HL-60 (cell line): ENCODE measurements around the gene CAMSAP2.

Experiments
- DNase-seq, 2 experiments: peaks; one replicate each; pipeline ENCODE4 v3.0.0-alpha.2; 2010 to 2020; ENCODE audit warnings: low read depth in 1 of 2, low spot score in 1 of 2
- H3K27ac ChIP-seq: fragments of 250-450 bp; sonication (Bioruptor Pico); replicated peaks from 2 replicates; pipeline ENCODE4 v1.5.1; 2020; ENCODE audit warnings: mild to moderate bottlenecking, moderate library complexity
- H3K27me3 ChIP-seq: fragments of 250-450 bp; sonication (Bioruptor Pico); 2 replicates; pipeline ENCODE4 v1.5.1; 2021; ENCODE audit warnings: mild to moderate bottlenecking, moderate library complexity; ENCODE audit not compliant: insufficient read depth, poor library complexity, severe bottlenecking
- H3K4me3 ChIP-seq: replicated peaks from 2 replicates; pipeline ENCODE4 v1.5.1; 2011; ENCODE audit warnings: mild to moderate bottlenecking, control low read depth, low read length; ENCODE audit not compliant: insufficient read depth
- GABPA ChIP-seq: IDR thresholded peaks from 2 replicates; pipeline ENCODE4 v1.6.1; 2012; ENCODE audit warnings: low read depth
- POLR2AphosphoS5 ChIP-seq: IDR thresholded peaks from 2 replicates; pipeline ENCODE4 v1.6.1; 2012; ENCODE audit warnings: low read depth
- SPI1 ChIP-seq: IDR thresholded peaks from 2 replicates; pipeline ENCODE4 v1.6.1; 2012; ENCODE audit warnings: low read depth, mild to moderate bottlenecking, borderline replicate concordance
- TF ChIP-seq, protein P1 (sequence below): IDR thresholded peaks from one replicate; pipeline ENCODE4 v1.5.1; 2011; ENCODE audit warnings: low read length, control low read depth, inconsistent platforms; ENCODE audit not compliant: insufficient read depth
- TF ChIP-seq, protein P2 (sequence below): IDR thresholded peaks from 2 replicates; pipeline ENCODE4 v1.6.1; 2012; ENCODE audit warnings: low read depth; ENCODE audit not compliant: insufficient replicate concordance

Gene CAMSAP2

DNA sequence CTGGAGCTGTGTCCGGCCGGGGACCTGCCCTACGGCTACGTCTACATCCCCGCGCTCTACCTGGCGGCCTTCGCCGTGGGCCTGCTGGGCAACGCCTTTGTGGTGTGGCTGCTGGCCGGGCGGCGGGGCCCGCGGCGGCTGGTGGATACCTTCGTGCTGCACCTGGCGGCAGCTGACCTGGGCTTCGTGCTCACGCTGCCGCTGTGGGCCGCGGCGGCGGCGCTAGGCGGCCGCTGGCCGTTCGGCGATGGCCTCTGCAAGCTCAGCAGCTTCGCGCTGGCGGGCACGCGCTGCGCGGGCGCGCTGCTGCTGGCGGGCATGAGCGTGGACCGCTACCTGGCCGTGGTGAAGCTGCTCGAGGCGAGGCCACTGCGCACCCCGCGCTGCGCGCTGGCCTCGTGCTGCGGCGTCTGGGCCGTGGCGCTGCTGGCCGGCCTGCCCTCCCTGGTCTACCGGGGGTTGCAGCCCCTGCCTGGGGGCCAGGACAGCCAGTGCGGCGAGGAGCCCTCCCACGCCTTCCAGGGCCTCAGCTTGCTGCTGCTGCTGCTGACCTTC lies 134.5 kb downstream of the CAMSAP2 start:
- no peaks in the 10 kb centered on the region for H3K27me3 ChIP-seq
- TF ChIP-seq, protein P1, sequence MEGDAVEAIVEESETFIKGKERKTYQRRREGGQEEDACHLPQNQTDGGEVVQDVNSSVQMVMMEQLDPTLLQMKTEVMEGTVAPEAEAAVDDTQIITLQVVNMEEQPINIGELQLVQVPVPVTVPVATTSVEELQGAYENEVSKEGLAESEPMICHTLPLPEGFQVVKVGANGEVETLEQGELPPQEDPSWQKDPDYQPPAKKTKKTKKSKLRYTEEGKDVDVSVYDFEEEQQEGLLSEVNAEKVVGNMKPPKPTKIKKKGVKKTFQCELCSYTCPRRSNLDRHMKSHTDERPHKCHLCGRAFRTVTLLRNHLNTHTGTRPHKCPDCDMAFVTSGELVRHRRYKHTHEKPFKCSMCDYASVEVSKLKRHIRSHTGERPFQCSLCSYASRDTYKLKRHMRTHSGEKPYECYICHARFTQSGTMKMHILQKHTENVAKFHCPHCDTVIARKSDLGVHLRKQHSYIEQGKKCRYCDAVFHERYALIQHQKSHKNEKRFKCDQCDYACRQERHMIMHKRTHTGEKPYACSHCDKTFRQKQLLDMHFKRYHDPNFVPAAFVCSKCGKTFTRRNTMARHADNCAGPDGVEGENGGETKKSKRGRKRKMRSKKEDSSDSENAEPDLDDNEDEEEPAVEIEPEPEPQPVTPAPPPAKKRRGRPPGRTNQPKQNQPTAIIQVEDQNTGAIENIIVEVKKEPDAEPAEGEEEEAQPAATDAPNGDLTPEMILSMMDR: no peak
- TF ChIP-seq SPI1: no peak
- no peak overlapping the region for H3K27ac ChIP-seq
- H3K4me3 ChIP-seq: no peak overlapping the region
- no peak for DNase-seq

DNA sequence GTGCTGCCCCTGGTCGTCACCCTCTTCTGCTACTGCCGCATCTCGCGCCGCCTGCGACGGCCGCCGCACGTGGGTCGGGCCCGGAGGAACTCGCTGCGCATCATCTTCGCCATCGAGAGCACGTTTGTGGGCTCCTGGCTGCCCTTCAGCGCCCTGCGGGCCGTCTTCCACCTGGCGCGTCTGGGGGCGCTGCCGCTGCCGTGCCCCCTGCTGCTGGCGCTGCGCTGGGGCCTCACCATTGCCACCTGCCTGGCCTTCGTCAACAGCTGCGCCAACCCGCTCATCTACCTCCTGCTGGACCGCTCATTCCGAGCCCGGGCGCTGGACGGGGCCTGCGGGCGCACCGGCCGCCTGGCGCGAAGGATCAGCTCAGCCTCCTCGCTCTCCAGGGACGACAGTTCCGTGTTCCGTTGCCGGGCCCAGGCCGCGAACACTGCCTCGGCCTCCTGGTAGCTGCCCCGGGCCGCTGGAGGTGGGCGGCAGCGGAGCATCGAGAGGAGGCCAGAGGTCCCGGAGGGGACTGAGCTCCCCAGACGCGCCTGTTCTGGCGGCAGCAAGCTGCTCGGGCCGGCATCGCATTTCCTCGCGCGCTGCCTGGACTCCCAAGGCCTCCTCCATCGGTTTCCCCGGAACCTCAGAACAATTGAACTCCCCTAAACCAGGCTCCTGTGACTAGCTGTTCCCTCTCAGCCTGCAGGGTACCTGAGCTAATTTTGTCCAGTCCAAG lies 135.1 kb downstream of the CAMSAP2 start:
- no peak overlapping the region for H3K27ac ChIP-seq
- no peak overlapping the region for H3K4me3 ChIP-seq
- DNase-seq: no peak
- H3K27me3 ChIP-seq: no peaks in the 10 kb centered on the region
- TF ChIP-seq, protein P2, sequence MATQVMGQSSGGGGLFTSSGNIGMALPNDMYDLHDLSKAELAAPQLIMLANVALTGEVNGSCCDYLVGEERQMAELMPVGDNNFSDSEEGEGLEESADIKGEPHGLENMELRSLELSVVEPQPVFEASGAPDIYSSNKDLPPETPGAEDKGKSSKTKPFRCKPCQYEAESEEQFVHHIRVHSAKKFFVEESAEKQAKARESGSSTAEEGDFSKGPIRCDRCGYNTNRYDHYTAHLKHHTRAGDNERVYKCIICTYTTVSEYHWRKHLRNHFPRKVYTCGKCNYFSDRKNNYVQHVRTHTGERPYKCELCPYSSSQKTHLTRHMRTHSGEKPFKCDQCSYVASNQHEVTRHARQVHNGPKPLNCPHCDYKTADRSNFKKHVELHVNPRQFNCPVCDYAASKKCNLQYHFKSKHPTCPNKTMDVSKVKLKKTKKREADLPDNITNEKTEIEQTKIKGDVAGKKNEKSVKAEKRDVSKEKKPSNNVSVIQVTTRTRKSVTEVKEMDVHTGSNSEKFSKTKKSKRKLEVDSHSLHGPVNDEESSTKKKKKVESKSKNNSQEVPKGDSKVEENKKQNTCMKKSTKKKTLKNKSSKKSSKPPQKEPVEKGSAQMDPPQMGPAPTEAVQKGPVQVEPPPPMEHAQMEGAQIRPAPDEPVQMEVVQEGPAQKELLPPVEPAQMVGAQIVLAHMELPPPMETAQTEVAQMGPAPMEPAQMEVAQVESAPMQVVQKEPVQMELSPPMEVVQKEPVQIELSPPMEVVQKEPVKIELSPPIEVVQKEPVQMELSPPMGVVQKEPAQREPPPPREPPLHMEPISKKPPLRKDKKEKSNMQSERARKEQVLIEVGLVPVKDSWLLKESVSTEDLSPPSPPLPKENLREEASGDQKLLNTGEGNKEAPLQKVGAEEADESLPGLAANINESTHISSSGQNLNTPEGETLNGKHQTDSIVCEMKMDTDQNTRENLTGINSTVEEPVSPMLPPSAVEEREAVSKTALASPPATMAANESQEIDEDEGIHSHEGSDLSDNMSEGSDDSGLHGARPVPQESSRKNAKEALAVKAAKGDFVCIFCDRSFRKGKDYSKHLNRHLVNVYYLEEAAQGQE: no peak
- no peak for TF ChIP-seq SPI1
- TF ChIP-seq, protein P1: no peak
- no peak for TF ChIP-seq GABPA
- no peak for TF ChIP-seq POLR2AphosphoS5

DNA sequence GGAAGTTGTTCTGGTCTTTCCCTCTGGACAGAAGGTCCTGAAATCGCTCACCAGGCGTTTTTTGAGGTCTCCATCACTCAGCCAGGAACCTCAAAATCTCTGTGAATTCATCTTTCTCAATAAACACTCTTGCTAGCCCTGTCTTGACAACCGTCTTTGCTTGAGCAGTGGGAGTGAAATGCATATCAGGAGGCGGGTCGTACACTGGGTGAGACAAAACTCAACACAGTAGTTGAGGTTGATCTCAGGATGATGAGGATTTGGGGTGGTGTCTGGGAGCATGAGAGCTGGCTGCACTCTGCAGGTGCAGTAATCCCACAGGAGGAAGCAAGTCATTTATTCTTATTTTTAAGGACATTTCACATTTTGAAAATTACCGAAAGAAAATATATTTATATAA lies 136.0 kb downstream of the CAMSAP2 start:
- Histone ChIP-seq H3K27ac (no peak overlapping the region), H3K4me3 (no peak overlapping the region), H3K27me3 (no peaks in the 10 kb centered on the region)

DNA sequence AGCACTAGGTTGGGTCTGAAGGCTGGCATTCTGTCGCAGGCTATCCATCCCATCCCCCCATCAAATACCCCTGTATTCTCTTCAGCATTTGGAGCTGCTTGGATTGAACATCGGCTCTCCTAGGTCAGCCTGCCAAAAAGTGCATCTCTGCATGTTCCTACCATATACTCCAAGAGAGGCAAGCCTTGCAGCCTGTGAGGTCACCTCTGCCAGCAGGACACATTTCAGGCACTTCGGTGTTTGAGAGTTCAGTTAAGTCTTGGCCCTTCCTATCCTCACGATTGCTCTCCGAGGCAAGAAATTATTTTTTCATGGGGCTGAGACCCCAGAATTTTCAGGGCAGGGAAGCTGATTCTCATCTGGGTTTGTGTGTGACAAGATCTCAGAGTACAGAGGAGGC lies 136.7 kb downstream of the CAMSAP2 start:
- no peak for TF ChIP-seq SPI1
- no peak for TF ChIP-seq POLR2AphosphoS5
- TF ChIP-seq, protein P2: no peak
- TF ChIP-seq, protein P1: no peak
- TF ChIP-seq GABPA: no peak
- no peak for DNase-seq
- no peaks in the 10 kb centered on the region for H3K27me3 ChIP-seq

More for the DNA sequence above, 136.0 kb downstream of the CAMSAP2 start:
- no peak for TF ChIP-seq POLR2AphosphoS5
- TF ChIP-seq, protein P1: no peak
- DNase-seq: no peak

More for the DNA sequence above, 136.7 kb downstream of the CAMSAP2 start:
- Histone ChIP-seq H3K27ac (no peak overlapping the region), H3K4me3 (no peak overlapping the region)
